Osteocyte (in vitro differentiated cells): ENCODE data around the gene PAF1. TPM values are rescaled to one million over a fixed set of nuclear protein-coding genes. Genes with fewer than 3 reads are reported as not detected.
A peak's percentile ranks its signal among the peaks of the same experiment; 100 is the strongest.

Experiments used
- DNase-seq: peaks from one replicate; pipeline ENCODE4 v3.0.0; 2021; ENCODE audit warnings: mixed read lengths; ENCODE audit not compliant: unreplicated experiment; ENCODE audit errors: extremely low spot score
- H3K27ac Mint-ChIP-seq: one replicate; pipeline ENCODE4 v1.8.0; 2021; ENCODE audit warnings: mild to moderate bottlenecking, mixed read lengths; ENCODE audit not compliant: unreplicated experiment
- H3K27me3 Mint-ChIP-seq: one replicate; pipeline ENCODE4 v1.8.0; 2021; ENCODE audit warnings: mixed read lengths; ENCODE audit not compliant: unreplicated experiment
- H3K36me3 Mint-ChIP-seq: one replicate; pipeline ENCODE4 v1.8.0; 2021; ENCODE audit warnings: mixed read lengths; ENCODE audit not compliant: unreplicated experiment
- H3K4me1 Mint-ChIP-seq: one replicate; pipeline ENCODE4 v1.8.0; 2021; ENCODE audit warnings: mixed read lengths; ENCODE audit not compliant: unreplicated experiment
- H3K4me3 Mint-ChIP-seq: one replicate; pipeline ENCODE4 v1.8.0; 2021; ENCODE audit warnings: mild to moderate bottlenecking, moderate library complexity, mixed read lengths; ENCODE audit not compliant: unreplicated experiment
- H3K9me3 Mint-ChIP-seq: one replicate; pipeline ENCODE4 v1.8.0; 2021; ENCODE audit warnings: mixed read lengths; ENCODE audit not compliant: unreplicated experiment
- CTCF ChIP-seq: fragments of 200-600 bp; sonication (generic); IDR thresholded peaks from 2 replicates; pipeline ENCODE4 v1.5.0; 2021; ENCODE audit warnings: antibody characterized with exemption, mild to moderate bottlenecking, moderate library complexity
- total RNA-seq: library from RNA; stranded (reverse); gene quantifications from 2 replicates; pipeline ENCODE4 v1.2.1, GENCODE V29; 2021

PAF1 gene
- total RNA-seq, 1 donor from 2014 or later, result 45.9 TPM

- Mint-ChIP-seq H3K4me1 (peaks cover 31% of the 10 kb centered on the region), H3K27ac (peak overlapping the region; percentile 89), H3K27me3 (no peaks in the 10 kb centered on the region), H3K9me3 (no peaks in the 10 kb centered on the region), H3K4me3 (peak overlapping the region; percentile 19), H3K36me3 (peaks cover 21% of the 10 kb centered on the region)
- DNase-seq, result no peak
- TF ChIP-seq CTCF, result no peak
These were observed 27.9 kb downstream of the PAF1 start for GRCh38 chr19:39362682-39363657.

- H3K36me3 Mint-ChIP-seq, result peaks cover 38% of the 10 kb centered on the region
- no peaks in the 10 kb centered on the region for H3K9me3 Mint-ChIP-seq
These were observed 30.3 kb downstream of the PAF1 start for GRCh38 chr19:39360599-39360998.

GRCh38 chr19:39359026-39359425, 31.9 kb downstream of the PAF1 start:
- no peak for DNase-seq
- no peak overlapping the region for H3K4me3 Mint-ChIP-seq
- H3K4me1 Mint-ChIP-seq, result peaks cover 24% of the 10 kb centered on the region
- TF ChIP-seq CTCF, result no peak
- H3K27ac Mint-ChIP-seq, result no peak overlapping the region
- H3K27me3 Mint-ChIP-seq, result no peaks in the 10 kb centered on the region
- H3K9me3 Mint-ChIP-seq, result no peaks in the 10 kb centered on the region
- peaks cover 44% of the 10 kb centered on the region for H3K36me3 Mint-ChIP-seq

More at GRCh38 chr19:39360599-39360998, 30.3 kb downstream of the PAF1 start:
- TF ChIP-seq CTCF, result no peak
- no peak for DNase-seq
- Mint-ChIP-seq H3K27me3 (no peaks in the 10 kb centered on the region), H3K4me1 (peaks cover 31% of the 10 kb centered on the region), H3K4me3 (no peak overlapping the region), H3K27ac (no peak overlapping the region)

GRCh38 chr19:39356647-39357046, 34.3 kb downstream of the PAF1 start:
- Mint-ChIP-seq H3K4me1 (peaks cover 4% of the 10 kb centered on the region), H3K27me3 (no peaks in the 10 kb centered on the region), H3K36me3 (peaks cover 49% of the 10 kb centered on the region), H3K9me3 (no peaks in the 10 kb centered on the region), H3K27ac (no peak overlapping the region), H3K4me3 (no peak overlapping the region)
- DNase-seq, result no peak
- no peak for TF ChIP-seq CTCF

- no peak for DNase-seq
- H3K27ac Mint-ChIP-seq, result peak overlapping the region; percentile 8
- H3K9me3 Mint-ChIP-seq, result no peaks in the 10 kb centered on the region
- H3K36me3 Mint-ChIP-seq, result peaks cover 49% of the 10 kb centered on the region
- H3K4me3 Mint-ChIP-seq, result no peak overlapping the region
- TF ChIP-seq CTCF, result no peak
- peaks cover 4% of the 10 kb centered on the region for H3K4me1 Mint-ChIP-seq
- no peaks in the 10 kb centered on the region for H3K27me3 Mint-ChIP-seq
These were observed 34.8 kb downstream of the PAF1 start for GRCh38 chr19:39356073-39356472.
